HG02970 (cell line): ENCODE results near the gene ARNT2.

Source experiments
- ATAC-seq: cut with Tn5 transposase; IDR thresholded peaks from one replicate; pipeline ENCODE4 v1.9.1; 2021; ENCODE audit warnings: mild to moderate bottlenecking, moderate library complexity, moderate number of reproducible peaks; ENCODE audit not compliant: unreplicated experiment, low FRiP score

The ARNT2 gene

DNA sequence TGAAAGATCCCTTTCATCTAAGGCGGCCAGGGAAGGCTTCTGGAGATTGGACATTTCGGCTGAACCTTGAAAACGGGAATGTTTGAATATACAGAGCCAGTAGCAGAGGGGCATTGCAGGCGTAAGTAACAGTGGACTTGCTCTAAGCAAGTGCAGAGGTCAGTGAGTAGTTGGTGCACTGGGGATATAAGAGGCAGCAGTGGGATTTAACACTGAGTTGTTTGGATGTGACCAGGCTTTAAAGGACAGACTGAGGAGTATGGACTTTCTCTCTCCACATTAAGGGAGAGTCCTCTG lies 1.3 kb downstream of the ARNT2 start:
- no peak for ATAC-seq

DNA sequence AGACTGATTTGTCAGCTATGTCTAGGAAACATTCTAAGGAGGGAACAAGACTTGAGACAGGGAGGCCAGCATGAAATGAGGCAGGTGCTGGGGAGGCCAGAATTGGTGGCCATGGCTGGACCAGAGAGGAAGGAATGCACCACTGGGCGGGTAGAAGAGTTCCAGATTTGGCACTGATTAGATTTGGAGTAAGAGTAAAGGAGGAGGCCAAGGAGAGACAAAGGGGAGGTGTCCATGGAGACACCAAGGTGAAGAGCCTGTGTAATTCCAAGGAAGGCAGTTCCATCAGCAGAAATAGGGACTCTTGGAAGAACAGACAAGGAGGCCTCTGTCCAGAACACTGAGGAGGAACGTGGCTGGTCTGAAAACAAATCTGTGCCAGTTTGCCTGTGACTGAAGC lies 1.8 kb downstream of the ARNT2 start:
- ATAC-seq: no peak

DNA sequence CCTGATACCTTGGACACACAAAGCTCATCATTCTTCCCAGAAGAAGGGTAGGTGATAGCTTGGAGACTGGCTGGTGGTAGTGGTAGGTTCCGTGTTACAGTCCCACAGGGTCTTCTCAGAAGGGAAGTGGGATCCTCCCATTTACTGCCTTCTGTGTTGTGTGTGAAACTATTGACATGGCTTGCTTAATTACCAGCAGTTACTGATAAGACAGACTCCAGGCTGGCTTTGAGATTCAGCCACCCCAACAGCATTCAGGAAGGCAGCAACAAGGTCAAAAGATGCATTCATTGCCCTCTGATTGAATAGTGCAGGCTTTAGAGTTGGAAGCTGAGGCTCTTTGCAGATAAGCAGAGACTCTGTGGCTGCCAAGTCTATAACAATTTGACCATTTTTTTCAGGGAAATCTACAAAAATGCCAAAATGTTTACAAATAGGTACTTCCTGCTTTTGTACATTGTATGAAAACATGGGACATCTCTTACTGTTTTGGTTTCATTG lies 7.7 kb downstream of the ARNT2 start:
- no peak for ATAC-seq

DNA sequence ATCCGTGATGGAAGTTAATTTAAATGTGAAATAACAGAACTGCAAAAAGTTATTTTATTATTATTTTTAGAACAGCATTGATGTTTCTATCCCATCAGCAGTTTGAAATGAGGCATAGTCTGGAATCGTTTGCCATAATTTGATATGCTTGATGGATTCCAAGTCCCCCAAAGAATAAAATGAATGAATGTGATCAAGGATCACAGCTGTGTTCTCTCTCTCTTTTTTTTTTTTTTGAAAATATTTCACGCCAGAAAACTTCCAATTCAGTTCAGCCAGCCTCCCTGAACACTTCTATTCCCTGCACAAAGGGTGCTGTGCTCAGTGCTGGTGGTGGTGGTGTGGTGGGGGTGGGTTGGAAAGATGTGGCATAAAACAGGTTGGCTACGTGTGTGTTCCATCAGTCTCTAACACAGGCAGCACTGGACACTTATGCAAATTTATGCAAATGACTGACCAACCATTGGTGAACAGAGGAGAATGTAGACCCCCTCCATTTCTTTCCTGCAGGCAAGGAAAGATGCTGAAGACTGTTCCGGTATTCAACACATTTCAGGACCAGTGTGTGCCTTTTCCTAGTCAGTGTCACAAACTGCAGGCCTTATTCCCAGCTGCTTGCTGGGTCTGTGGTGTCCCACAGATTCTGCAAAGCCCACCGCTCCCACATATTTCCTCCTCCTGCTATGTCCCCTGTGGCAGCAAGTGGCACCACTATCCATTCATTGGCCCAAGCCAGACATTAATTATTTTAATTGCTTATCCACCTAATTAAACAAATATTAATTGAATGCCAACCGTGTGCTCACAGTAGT lies 10.6 kb downstream of the ARNT2 start:
- no peak for ATAC-seq

DNA sequence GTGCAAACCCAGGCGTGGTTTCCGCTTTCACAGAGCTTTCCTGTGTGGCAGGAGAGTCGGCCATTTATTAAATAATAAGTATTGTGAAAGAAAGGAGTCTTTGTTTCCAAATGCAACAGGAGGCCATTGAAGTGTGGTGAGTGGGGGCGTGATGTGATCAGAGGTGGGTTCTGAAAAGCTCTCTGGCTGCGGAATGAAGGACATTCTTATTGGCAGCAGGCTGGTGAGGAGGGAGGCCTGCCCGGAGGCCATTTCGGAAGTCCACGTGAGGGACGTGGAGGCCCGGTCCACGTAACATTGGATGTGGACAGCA lies 11.1 kb downstream of the ARNT2 start:
- no peak for ATAC-seq

DNA sequence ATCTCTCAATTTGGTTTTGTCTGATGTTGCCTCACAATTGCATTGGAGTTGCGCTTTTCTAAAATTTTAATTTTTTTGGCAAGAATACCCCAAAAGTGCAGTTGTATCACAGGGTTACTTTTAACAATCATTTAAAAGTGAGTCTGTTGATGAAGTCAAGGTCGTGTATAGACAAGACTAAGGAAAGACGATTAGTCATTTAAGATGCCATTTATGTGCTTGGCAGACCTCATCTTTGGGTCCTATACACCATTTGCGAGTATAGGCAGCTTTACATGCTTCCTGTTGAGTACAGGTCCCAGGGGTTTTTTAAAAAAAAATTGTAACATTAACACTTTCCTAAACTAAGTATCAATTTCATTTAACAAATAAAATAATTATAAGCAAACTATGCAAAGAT lies 12.5 kb downstream of the ARNT2 start:
- ATAC-seq: no peak

DNA sequence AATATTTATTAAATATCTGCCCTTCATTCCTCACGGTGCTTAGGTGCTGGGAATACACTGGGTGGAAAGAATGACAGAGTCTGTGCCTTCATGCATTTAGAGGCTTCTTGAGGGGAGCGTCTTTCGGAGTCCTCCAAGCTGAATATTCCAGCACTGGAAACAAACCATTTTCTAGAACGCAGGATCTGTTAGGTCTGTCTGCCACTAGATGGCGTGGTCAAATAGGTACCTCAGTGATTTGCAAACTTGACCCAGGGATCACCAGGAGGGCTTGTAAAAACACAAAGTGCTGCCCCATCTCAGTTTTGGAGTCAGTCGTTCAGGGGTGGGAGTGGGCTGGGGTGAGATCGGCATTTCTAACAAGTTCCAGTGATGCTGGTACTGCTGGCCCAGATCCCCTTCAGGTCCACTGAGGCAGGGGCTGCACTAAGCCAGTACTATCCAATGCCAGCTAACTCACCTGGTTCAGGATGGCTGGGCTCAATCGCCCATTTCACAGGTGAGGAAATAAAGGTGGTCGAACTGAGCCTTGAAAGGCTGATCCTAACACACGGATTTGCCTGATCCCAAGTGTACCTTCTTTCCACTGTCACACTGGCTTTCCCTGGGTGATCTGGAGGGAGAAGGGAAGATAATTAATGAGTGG lies 14.8 kb downstream of the ARNT2 start:
- ATAC-seq: no peak

DNA sequence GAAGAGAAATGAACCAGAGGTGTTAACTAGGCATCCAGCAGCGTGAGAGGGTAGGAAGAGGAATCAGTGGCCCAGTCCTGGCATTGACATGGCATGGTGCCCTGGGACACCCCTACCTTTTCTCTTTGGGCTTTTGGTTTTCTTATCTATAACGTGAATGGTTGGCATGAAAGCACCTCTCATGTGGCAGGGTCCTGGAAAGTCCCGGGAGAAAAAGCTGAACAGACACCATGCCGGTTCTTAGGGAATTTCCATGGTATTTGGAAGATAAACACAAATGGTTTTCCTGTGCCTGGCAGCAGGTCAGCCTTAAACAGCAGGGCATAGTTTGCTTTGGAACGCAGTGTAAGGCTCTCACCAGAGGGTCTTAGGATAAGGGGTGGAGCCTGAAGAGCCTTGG lies 15.4 kb downstream of the ARNT2 start:
- no peak for ATAC-seq

DNA sequence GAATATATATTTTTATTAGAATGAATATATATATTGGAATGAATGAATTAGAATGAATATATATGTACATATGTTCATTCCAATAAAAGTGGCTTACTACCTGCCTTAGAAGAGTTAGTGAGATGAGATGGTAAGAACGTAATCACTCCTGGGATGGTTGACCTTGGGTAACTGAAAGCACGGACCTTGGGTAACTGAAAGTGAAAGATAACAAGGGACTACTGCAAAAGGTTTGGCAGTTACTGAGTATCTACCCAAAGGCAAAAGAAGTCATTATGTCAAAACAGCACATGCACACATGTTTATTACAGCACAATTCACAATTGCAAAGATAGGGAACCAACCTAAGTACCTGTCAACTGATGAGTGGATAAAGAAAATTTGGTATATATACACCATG lies 16.5 kb downstream of the ARNT2 start:
- ATAC-seq: no peak

DNA sequence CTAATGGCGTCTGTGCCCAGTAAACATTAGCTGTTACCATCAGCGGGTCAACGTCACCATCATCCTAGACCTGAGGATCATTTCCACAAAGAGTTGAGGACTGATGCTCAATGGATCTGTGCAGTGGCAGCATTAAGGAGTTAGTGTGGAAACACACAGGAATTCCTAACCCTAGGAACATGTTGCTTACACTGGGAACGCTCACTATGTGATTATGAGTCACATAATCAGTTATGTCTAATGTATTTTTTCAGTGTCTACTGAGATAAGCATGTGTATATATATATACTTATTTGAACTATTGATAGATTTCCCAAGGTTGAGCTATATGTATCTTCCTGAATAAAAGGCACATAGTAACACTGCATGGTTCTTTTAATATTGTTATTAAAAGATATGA lies 19.0 kb downstream of the ARNT2 start:
- ATAC-seq: no peak

DNA sequence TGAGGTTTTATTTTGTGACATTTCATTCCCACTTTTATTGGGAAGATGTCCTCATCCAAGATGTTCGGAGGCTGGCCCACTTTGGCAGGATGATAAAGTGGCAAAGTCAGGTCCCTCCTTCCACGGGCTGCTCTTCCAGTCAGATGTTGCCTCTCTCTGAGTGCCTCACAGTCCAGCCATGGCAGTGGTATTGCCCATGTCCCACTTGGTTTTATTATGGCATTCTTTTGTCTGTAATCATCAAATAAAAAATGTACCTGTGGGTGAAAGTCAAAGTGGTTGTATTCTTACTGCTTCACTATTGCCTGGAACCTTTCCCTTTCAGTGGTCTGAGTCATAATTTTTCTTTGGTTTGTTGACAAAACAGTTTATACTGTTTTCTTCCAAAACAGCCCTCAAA lies 20.2 kb downstream of the ARNT2 start:
- no peak for ATAC-seq

DNA sequence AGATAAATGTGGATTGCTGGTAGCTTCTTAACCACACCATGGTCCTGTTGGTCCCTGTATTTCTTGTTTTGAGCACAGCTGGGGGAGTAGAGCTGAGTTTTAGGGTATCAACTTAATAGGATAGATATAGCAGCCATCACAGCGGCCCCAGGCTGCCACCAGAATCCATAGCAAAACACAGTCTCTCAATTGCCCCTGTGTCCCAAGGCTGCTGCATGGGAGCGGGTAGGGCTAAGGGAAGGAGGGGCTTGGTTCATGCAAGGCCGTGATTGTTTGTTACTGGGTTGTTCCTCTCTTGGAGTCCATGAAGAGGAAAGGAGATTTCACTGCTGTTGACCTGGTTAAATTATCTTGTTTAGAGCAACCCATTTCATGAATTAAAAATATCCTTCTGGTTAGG lies 22.1 kb downstream of the ARNT2 start:
- no peak for ATAC-seq

DNA sequence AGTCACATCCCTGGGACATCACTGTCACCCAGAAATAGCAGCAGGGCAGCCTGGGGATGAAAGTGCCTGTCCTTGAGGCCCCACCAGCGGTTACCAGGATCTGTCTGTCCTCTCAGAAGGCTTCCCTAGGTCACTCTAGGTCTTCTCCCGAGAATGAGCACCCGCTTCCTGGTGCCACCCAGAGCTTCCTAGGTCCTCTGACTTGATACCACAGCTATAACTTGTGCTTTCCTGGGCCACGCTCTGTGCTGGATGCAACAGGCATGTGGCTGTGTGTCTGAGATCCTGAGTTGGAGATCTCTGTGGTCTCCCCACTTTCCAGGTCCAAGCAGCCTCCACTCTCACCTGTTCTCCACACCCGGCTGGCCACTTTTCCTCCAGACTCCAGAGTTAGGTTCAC lies 25.8 kb downstream of the ARNT2 start:
- no peak for ATAC-seq

DNA sequence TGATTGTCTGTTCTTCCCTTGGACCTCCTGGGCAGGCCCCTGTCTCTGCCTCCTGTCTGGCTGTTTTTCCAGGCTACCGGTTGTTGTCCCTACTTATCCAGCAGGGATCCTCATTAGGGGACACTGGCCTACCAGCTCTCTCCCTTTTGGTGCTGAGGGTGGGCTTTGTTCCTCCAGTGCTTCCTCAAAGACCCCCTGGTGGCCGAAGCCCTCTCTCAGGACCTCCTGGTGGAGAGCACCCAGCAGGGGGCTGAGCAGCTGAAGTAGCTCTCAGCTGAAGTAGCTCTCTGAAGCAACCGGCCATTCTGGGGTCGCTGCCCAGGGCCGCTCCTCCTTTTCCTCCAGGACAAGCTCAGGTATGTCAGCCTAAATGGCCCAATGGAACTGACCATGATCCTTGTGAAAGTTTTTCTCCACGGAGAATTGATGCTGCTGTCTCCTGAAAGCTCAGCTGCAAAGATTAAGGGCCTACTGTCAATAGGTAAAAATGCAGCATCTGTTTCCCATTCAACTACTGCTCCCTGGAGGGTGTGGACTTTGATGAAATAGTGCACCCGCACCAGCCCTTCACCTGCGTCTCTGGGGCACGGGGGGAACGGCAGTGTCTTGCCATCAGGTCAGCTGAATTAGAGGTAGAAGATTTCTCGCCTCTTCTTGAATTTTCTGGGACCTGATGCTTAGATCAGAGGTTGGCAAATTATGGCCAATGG lies 27.6 kb downstream of the ARNT2 start:
- ATAC-seq: no peak

DNA sequence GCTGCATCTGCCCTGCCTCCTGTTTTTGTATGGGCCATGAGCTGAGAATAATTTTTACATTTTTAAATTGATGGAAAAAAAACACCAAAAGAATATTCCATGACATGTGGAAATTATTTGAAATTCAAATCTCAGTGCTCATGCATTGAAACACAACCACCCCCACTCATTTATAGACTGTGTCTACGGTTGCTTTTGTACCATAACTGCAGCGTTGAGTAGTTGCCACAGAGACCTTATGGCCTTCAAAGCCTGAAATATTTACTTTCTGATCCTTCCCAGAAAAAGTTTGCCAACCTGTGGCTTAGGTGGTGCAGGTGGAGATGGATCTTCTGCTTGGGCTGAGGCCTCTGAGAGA lies 28.1 kb downstream of the ARNT2 start:
- ATAC-seq: no peak

DNA sequence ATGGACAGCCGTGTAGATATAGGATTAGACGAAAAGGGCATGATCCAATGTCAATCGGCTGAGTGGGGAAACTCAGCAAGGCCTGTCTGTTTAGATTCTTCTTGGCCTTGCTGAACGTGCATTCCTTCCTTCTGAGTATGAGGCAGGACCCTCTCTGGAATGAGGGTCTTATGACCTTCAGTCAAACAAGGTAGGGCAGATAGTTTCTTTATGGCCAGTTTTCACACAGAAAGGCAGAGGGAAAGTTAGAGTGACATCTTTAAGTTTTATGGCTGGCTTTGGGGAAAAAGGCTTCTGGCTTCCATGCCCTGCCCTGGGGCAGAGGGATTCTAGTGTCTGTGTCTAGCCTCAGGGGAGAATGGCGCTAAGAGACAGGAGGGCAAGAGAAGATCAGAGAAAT lies 29.7 kb downstream of the ARNT2 start:
- no peak for ATAC-seq

DNA sequence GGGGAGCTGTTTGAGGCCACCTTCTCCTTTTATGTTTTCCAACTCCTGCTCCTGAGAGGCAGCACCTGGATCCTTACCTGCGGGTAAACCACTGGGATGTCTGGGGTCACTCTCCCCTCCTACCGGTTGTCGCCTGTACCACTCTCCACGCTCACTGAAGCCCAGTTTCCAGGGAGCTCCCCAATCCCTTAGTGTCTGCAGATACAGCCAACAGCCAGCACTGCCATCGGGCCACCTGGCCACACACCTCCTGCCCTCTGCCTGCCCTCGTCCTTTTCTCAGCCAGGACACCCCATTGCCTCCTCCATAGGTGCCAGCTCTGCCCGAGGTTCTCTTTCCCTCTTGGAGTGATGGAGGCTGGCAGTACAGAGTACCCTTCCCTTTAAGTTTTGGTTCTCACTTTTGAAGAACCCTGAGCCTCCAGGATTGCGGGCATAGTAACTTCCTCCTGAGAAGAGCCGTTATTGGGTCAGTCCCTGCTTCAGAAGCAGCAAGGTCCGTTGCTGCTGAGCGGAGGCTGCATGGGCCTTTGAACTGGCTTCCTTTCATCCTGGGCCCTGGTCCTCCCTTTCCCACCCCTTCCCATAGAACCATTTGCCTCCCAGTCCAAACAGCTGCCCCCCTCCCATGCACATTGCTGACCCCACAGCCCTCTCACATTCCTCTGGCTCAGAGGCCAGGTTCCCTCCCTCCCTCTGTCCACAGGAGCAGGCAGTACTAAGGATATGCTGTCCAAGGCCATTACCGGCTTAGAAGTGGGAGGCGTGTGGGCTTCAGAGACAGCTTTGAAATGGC lies 30.9 kb downstream of the ARNT2 start:
- ATAC-seq: no peak

DNA sequence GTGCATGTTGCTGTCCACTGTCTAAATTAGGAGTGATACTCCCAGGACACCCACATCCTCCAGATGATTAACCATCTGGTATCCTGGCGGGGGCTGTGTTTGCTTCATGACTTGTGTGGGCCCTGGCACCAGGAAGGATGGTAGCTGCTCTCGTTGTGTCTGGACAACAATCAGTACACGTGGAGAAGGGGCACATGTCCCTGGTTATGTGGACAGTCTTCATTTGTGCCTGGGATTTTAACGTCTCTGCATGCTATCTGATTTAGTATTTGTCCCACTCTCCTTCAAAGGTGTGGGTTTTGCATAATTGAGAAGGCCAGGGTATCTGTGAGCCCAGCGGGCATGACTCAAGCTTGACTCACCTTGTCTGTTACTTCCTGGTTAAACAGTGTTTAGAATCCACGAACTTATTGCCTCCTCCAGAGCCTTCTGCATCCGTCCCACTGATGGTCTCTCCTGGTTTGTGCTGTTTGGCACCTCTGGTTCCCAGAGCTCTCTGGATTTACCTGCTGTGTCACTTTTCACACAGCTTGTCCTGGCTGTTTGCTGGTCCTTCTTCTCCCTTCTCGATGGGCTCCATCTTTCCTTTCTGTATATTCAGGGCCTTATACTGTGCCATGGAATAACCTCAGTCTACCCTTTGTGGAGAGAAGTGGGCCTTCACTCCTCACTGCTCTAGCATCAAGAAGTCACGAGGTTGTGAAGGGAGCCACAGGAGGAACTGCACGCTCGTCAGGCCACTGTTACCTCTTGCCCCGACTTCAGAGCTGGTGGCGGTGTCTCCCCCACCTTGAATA lies 32.5 kb downstream of the ARNT2 start:
- no peak for ATAC-seq

DNA sequence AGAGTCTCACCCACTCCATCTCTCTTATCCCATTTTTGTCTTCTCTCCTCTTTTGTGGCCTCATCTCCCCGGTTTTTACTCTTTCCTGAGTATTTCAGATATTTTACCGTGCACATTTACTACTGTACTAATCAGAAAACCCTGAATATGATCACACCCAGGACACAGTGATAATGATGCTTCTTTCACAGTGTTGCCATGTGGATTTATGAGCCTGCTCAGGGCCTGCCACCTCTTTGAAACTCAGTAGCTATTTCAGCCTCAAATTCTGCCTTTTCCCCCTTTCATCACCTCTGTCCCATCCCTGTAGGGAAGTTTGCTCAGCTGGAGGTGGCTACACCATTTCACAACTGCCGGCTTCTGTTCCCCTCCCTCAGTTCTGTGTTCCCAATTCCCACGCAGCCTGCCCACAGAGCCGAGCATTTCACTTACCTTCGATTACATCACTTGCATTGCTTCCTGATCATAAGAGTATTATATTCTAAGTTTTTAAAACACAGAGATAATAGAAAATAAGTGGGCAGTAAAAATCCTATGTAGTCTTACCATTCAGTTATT lies 33.2 kb downstream of the ARNT2 start:
- ATAC-seq: no peak

DNA sequence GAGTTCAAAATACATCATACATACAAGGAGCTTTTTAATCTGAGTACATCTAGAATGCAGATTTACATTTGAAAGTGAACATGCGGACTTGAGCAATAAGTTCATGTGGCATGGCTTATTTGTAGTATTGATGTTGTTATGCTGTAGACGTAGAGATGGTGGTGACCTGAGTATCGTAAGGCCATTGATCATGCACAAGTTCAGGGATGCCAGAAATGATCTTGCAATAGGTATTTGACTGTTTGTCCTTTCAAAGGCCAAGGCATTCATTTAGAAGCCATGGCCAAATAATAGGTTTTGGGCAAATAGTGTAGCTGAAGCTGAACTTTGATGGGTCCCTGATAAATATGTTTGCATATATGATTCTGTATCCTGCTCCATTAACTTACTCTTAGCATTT lies 35.0 kb downstream of the ARNT2 start:
- ATAC-seq: no peak
